DOHH2 (cell line): ENCODE measurements around the gene CERK.

Experiments
- CTCF ChIP-seq: fragments of 200-600 bp; sonication (generic); IDR thresholded peaks from one replicate; pipeline ENCODE4 v1.5.1; 2014; ENCODE audit warnings: antibody characterized with exemption, mild to moderate bottlenecking, low read depth, low read length; ENCODE audit not compliant: poor library complexity, severe bottlenecking
- EZH2phosphoT487 ChIP-seq: fragments of 200-600 bp; sonication (generic); IDR thresholded peaks from 2 replicates; pipeline ENCODE4 v1.6.1; 2017; ENCODE audit warnings: borderline replicate concordance, mild to moderate bottlenecking, antibody characterized with exemption, low read length, moderate library complexity, mixed read lengths

- TF ChIP-seq CTCF (no peak), EZH2phosphoT487 (no peak)
These were observed 68.9 kb downstream of the CERK start for GRCh38 chr22:46669201-46669600.
